HG03066 (cell line): Measurements from ENCODE around the gene SFT2D1.

Source experiments
- ATAC-seq: cut with Tn5 transposase; IDR thresholded peaks from one replicate; pipeline ENCODE4 v1.9.1; 2021; ENCODE audit warnings: low read depth; ENCODE audit not compliant: unreplicated experiment

The SFT2D1 gene

DNA sequence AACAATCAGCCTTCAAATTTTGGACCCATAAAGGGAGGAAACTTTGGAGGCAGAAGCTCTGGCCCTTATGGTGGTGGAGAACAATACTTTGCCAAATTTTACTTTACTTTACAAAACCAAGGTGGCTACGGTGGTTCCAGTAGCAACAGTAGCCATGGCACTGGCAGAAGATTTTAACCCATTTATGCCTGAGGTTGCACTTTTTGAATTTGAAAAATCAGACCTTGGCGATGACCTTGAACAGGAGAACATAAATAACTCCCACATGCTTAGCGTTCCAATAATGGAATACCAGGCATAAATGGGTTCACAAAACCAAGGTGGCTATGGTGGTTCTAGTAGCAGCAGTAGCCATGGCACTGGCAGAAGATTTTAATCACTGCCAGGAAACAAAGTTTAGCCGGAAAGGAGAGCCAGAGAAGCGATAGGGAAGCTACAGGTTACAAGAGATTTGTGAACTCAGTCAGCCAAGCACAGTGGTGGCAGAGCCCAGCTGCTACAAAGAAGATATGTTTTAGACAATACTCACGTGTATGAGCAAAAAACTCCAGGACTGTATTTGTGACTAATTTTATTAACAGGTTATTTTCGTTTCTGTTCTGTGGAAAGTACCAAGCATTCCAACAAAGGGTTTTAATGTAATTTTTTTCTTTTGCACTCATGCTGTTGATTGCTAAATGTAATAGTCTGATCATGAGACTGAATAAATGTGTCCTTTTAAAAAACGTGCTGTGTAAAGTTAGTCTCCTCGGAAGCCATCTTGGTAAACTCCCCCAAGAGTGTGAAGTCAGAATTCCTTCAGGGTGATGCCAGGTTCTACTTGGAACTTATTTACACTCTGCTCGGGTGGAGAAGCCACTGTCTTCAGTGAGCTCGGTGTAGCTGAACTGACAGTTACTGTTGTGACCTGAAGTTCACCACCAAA is 6.7 kb downstream of the SFT2D1 start:
- no peak for ATAC-seq

- ATAC-seq = no peak
Measured at GRCh38 chr6:166334878-166335277, 7.5 kb downstream of the SFT2D1 start.

GRCh38 chr6:166333172-166333995 is 9.0 kb downstream of the SFT2D1 start:
- ATAC-seq = peak; percentile 79

- ATAC-seq = no peak
Measured at GRCh38 chr6:166331503-166332415, 10.6 kb downstream of the SFT2D1 start.

DNA sequence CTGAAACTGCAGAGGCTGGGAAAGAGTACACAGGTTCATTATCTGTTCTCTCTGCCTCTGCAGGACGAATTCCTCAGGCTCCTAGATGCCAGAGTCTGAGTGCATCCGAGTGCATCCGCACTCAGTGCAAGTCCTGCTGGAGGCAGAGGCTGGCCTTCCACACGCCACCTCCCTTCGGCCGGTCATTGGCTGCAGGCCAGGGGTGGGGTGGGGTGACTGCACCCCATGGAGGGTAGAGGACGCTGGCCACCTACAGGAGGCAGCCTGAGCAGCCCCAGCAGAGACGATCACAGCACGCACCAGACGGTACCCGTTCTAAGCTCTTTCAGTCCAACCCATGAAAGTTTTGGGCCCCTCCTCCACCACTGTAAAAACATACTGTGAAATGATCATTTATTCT is 11.7 kb downstream of the SFT2D1 start:
- no peak for ATAC-seq

DNA sequence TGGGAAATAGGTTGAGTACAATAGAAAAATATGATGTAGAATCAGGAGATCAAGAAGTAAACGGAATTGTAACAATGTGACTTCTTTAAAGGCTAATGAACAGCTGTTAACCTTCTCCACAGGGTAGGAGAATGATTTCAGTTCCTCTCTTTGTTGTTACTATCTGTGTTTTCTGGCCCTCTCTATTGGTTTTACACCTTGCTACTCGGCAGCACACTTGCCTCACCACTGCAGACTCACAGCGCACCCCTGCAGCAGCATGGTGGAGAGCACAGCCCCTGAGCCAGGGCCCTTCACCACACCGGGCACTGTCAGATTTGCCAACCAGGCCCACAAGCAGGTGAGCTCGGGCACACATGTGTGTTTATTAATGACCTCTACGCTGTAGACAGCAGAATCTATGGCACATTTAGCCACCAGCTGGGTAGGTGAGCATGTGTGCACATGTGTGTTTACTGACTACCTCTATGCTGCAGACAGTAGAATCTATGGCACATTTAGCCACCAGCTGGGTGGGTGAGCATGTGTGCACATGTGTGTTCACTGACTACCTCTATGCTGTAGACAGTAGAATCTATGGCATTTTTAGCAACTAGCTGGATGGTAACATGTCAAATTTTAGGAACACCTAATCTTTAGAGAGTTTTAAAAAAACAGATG is 16.8 kb downstream of the SFT2D1 start:
- peak; percentile 91 for ATAC-seq

GRCh38 chr6:166323395-166323794 is 18.9 kb downstream of the SFT2D1 start:
- ATAC-seq = no peak

DNA sequence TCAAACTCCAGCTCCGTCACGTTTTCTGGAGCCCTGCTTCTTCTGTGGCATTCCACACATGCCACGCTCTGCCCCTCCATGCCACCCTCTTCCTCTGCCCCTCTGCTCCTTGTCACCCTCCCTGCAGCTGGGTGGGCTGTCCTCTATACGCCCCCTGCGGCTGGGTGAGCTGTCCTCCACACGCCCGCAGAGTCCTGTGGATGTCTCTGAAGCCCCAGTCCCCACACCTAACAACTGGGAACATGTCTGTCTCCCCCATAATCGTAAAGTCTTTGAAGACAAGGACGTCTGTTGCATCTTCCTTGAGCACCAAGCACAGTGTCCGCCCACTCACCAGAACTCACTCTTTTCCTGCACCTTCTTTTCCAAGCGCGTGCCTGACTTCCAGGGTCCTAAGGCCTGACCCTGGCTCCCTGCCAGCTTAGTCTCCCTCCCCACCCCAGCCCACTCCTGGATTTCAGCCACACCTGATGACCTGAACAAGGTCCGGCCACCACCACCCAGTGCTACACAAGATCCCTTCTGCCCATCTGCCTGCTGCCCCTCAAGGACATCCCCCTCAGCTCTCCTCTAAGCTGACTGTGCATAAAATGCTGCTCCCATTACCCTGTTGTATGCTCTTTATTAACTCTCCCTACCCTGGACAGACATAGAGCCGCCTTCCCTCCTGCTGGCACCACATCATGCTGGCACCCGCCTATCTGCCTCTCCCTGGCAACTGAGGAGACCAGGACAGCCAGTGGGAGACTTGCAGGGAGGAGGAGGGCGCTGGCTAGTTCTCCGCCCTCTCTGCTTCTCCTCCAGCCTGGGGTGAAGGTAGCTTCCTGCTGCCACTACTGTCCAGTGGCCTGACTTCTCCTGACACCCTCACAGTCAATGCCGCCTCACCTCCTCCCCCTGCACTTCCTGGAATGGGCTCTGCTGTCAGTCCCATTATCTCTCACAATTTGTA is 23.4 kb downstream of the SFT2D1 start:
- no peak for ATAC-seq

DNA sequence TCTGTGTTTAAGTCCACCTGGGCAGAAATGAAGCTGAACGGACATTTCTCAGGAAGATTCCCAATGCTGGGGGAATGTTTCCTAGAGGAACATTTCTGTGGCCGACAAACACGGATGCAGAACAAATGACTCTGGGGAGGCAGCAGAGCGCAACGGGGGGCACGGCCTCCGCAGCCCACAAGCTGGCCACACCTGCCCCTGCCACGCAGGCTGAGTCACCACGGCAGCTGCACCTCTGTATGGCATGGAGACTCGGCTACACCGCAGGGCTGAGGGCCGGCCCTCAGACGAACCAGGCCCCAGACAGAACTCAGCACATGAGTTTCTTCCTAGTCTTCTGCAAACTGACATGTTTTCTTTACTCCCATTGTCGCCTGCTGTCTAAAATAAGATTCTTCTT is 24.1 kb downstream of the SFT2D1 start:
- no peak for ATAC-seq

GRCh38 chr6:166317261-166318212 is 24.8 kb downstream of the SFT2D1 start:
- ATAC-seq = no peak

DNA sequence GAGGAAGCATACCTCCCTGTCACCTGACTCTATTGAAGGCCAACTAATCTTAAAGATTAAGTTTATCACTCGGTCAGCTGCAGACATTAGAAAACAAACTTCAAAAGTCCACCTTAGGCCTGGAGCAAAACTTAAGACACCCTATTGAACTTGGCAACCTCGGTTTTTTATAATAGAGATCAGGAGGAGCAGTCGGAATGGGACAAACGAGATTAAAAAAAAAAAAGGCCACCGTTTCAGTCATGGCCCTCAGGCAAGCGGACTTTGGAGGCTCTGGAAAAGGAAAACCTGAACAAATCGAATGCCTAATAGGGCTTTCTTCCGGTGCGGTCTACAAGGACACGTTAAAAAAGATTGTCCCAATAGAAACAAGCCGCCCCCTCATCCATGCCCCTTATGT is 26.9 kb downstream of the SFT2D1 start:
- no peak for ATAC-seq

DNA sequence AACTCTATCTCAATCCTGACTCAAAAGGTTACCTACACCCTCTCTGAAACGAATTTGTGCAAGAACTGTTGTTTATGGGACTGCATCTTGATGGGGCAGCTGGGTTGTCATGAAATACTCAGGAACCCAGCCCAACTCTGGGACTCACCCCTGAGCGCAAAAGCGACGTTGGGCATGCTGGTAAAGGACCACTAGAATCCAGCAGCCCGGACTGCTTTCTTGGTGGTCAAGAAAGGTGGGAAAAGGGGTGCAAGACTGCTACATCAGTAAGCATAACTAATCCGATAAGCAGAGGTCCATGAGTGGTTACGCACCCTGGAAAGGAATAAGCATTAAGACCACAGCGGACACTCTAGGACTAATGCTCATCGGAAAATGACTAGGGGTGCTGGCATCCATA is 27.9 kb downstream of the SFT2D1 start:
- ATAC-seq = no peak

DNA sequence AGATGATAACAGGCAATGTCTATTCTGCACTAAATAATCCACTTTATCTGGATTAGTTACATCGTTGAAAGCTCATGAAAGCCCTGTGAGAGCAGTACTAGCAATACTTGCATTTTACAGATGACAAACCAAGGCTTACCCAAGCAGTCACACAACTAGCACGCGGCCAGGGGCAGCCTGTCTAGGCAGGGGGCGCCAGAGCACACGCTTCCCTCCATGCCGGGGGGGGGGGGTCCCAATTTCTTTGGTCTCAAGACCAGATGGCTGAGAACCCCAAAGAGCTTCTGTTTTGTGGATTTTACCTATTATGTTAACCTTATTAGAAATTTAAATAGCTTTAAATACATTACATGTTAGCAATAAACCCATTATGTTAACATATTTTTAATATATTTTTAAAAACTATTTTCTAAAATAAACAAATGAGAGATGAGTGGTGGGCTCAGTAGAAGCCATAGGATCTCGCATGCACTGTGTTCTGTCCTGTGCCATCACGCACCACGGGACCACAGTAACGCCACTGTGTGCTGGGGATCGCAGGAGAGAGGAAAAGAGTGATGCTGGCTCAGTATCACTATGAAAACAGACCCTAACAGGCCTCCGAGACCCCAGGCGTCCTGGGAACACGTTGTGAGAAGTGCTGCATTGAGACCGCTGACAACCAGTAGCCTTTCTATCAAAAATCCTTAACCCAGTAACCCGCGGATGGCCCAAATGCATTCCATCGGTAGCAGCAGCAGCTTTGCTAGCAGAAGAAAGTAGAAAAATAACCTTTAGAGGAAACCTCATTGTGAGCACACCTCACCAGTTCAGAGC is 28.9 kb downstream of the SFT2D1 start:
- ATAC-seq = peak; percentile 67

DNA sequence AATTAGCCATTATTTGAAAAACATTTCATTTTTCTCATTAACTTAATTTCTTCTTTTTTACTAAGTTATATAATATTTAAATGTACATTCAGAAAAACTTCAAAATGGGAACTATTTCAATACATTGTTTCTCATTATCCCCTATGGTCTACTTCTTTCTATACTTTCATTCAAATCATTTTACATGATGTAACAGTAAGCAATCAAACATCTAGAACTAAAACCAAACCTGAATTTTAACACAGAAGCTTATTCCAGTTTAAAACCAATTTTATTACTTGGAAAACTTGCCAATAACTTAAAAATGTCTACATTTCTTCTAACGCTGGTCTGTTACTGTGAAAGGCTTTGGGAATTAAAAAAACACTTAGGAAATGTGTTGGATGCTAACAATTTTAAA is 29.5 kb downstream of the SFT2D1 start:
- no peak for ATAC-seq

GRCh38 chr6:166310634-166311033 is 31.7 kb downstream of the SFT2D1 start:
- no peak for ATAC-seq

- no peak for ATAC-seq
Measured at GRCh38 chr6:166309977-166310376, 32.4 kb downstream of the SFT2D1 start.
